HL-60 (cell line): ENCODE measurements around the gene MNAT1.

Source experiments
- DNase-seq, 2 experiments: peaks; one replicate each; pipeline ENCODE4 v3.0.0-alpha.2; 2010 to 2020; ENCODE audit warnings: low read depth in 1 of 2, low spot score in 1 of 2
- H3K27ac ChIP-seq: fragments of 250-450 bp; sonication (Bioruptor Pico); replicated peaks from 2 replicates; pipeline ENCODE4 v1.5.1; 2020; ENCODE audit warnings: mild to moderate bottlenecking, moderate library complexity
- H3K27me3 ChIP-seq: fragments of 250-450 bp; sonication (Bioruptor Pico); 2 replicates; pipeline ENCODE4 v1.5.1; 2021; ENCODE audit warnings: mild to moderate bottlenecking, moderate library complexity; ENCODE audit not compliant: insufficient read depth, poor library complexity, severe bottlenecking
- H3K4me3 ChIP-seq: replicated peaks from 2 replicates; pipeline ENCODE4 v1.5.1; 2011; ENCODE audit warnings: mild to moderate bottlenecking, control low read depth, low read length; ENCODE audit not compliant: insufficient read depth
- CTCF ChIP-seq: IDR thresholded peaks from one replicate; pipeline ENCODE4 v1.5.1; 2011; ENCODE audit warnings: low read length, control low read depth, inconsistent platforms; ENCODE audit not compliant: insufficient read depth
- GABPA ChIP-seq: IDR thresholded peaks from 2 replicates; pipeline ENCODE4 v1.6.1; 2012; ENCODE audit warnings: low read depth
- POLR2AphosphoS5 ChIP-seq: IDR thresholded peaks from 2 replicates; pipeline ENCODE4 v1.6.1; 2012; ENCODE audit warnings: low read depth
- REST ChIP-seq: IDR thresholded peaks from 2 replicates; pipeline ENCODE4 v1.6.1; 2012; ENCODE audit warnings: low read depth; ENCODE audit not compliant: insufficient replicate concordance
- SPI1 ChIP-seq: IDR thresholded peaks from 2 replicates; pipeline ENCODE4 v1.6.1; 2012; ENCODE audit warnings: low read depth, mild to moderate bottlenecking, borderline replicate concordance

The MNAT1 gene

GRCh38 chr14:61003571-61003970, 269.0 kb downstream of the MNAT1 start:
- no peak for DNase-seq
- no peak overlapping the region for H3K27ac ChIP-seq

GRCh38 chr14:61019537-61019936, 285.0 kb downstream of the MNAT1 start:
- Histone ChIP-seq H3K27ac (no peak overlapping the region), H3K4me3 (no peak overlapping the region), H3K27me3 (no peaks in the 10 kb centered on the region)
- no peak for DNase-seq
- TF ChIP-seq GABPA: no peak
- no peak for TF ChIP-seq CTCF
- no peak for TF ChIP-seq SPI1
- TF ChIP-seq POLR2AphosphoS5: no peak
- TF ChIP-seq REST: no peak

More at GRCh38 chr14:61003571-61003970, 269.0 kb downstream of the MNAT1 start:
- no peaks in the 10 kb centered on the region for H3K27me3 ChIP-seq
- TF ChIP-seq SPI1 (no peak), CTCF (no peak), GABPA (no peak), POLR2AphosphoS5 (no peak), REST (no peak)
- H3K4me3 ChIP-seq: no peak overlapping the region
